GM21423 (cell line): ENCODE measurements around the gene EEPD1.
"Not testable (repeated sequence)": the region's sequence is repeated elsewhere in the genome, so short reads cannot be mapped to it uniquely, and the experiment has no call there.

Experiments
- ATAC-seq: cut with Tn5 transposase; IDR thresholded peaks from one replicate; pipeline ENCODE4 v1.9.1; 2021; ENCODE audit warnings: mild to moderate bottlenecking, moderate library complexity; ENCODE audit not compliant: unreplicated experiment

Gene EEPD1

DNA sequence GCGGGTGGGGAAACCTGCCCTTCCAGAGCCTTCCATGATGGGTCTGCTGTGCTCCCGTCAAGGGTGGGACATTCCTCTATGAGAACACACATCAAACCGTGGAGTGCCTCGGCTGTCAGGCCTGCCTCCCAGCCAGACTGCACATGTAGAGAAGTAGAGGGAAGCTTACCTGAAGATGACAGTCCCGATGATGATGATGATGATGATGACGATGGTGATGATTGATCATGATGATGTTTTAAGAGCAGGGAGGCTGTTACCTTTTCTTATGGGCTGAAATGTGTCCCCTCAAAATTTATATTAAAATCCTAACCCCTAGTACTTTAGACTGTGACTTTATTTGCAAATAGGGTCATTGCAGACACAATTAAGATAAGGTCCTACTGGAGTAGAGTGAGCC lies 160.6 kb downstream of the EEPD1 start:
- ATAC-seq = no peak

DNA sequence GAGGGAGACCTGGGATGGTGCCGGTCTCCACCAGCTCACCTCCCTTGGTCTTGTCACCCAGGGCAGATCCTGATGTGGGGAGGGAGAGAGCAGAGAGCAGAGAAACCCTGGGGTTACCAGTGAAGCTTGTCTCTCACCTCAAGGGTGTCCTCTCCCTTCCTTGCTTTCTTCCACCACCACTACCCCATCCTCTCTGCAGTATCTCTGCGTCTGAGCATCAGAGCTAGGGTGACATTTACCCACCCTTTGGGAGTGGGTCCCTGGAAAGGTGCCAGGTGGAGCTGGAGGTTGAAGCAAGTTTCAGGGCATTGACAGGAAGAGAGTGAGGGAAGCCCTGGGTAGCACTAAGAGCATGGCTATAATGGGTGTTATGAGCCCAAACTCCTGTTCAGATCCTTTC lies 161.4 kb downstream of the EEPD1 start:
- no peak for ATAC-seq

DNA sequence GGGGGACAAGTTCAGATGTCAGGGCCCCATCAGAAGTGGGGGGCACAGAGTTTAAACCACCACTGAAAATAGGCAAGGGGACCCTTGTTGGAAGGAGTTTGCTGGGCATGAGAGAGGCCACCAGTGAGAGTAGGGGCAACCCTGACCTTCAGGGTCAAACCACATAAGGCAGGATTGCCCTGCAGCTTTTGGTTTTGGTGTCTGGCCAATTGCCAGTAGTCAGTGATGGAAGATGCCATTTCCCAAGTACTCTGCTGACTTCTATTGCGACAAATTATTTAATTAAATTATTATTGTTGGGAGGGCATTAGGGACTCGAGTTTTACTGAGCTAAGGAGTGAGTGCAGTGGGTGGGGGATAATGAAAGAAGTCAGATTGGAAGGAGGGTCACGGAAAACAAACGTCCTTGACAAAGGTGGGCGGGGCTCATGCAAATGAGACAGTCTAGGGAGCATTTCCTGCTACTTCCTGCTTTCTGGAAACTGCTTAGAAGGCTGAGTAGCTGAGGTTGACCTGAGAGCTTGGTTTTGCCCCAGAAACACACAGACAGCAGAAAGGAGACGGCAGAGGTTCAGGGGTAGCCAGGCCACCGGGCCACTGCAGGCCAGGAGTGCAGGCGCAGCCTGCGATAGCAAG lies 162.4 kb downstream of the EEPD1 start:
- no peak for ATAC-seq

DNA sequence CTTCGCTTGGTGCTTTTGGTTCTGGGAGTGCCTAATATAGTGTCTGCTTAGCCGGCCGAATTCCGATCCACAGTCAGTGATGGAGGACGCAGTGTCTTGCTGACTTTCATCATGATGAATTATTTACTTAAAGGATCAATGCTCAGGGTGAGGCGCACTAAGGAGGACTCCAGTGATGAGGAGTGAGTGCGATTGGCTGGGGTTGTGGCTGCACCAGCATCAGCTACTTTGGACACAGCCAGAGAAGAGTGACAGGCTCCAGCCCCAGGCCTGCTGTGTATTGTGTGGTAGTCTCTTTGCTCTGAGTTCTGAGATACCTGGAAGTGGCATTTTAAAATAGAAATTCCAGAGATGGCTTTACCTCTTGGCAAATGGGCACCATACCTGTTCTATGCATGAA lies 163.3 kb downstream of the EEPD1 start:
- no peak for ATAC-seq

DNA sequence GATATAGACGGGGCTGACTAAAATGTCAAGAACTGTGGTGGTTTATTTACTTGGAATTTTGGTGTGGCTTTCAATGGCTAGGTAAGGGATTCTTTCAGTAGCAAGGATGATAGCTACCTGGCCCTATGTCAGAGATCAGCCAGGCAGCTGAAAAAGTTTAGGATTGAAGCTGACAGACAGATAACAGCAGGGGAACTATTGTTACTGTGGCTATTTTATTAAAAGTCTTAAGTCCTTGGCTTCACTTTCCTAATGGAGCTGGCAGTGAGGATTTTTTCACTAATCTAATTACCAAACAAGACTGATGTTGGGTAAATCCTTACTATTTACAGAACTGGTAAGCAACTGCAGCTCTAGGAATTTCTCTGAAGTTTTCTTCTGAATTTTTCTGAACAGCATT lies 164.2 kb downstream of the EEPD1 start:
- no peak for ATAC-seq

DNA sequence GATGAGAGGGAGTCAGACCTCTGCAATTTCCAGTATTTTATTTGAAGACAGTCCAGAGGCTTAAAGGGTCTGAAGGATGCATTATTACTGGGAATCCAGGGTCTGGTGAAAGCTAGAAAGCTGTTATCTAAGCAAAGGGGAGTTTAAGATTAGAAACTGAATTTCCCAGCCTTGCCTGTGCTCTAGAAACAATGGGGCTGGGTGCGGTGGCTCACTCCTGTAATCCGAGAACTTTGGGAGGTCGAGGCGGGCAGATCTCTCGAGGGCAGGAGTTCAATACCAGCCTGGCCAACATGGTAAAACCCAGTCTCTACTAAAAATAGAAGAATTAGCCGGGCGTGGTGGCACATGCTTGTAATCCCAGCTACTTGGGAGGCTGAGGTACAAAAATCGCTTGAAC lies 165.1 kb downstream of the EEPD1 start:
- no peak for ATAC-seq

DNA sequence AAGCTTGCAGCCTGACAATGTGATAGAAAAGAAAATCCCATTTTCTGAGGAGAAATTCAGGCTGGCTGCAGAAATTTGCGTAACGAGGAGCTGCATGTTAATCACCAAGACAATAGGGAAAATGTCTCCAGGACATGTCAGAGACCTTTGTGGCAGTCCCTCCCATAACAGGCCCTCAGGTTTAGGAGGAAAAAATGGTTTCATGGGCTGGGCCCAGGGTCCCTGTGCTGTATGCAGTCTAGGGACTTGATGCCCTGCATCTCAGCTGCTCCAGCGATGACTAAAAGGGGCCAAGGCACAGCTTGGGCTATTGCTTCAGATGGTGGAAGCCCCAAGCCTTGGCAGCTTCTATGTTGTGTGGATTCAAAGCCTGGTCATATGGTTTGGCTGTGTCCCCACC lies 168.2 kb downstream of the EEPD1 start:
- ATAC-seq = not testable (repeated sequence)

DNA sequence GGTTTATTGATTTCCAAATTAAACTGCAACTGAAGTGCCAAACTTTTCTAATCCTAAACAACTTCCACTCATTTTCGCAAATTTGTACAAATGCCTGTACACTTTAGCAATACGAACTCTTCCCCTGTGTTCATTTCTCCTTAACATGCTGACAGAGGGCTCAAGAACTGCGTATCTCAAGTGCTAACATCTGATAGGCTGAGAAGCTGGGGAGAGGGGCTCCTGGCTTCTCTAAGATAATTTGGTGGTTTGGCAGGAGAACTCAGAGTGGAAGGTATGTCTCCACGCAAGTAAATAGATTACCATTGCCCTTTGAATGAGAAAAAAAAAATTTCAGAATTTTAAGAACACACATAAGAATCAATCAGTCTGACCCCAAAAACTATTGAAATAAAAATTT lies 183.3 kb downstream of the EEPD1 start:
- ATAC-seq = no peak

DNA sequence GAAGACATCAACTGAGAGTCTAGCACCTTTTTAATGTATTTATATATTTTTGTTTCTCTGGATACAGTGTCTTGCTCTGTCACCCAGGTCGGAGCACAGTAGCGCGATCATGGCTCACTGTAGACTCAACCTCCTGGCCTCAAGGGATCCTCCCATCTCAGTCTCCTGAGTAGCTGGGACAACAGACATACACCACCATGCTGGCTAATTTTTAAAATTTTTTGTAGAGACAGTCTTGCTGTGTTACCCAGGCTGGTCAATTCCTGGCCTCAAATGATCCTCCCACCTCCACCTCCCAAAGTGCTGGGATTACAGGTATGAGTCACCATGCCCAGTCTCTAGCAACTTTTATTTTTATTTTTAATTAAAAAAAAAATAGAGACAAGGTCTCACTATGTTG lies 185.2 kb downstream of the EEPD1 start:
- no peak for ATAC-seq

DNA sequence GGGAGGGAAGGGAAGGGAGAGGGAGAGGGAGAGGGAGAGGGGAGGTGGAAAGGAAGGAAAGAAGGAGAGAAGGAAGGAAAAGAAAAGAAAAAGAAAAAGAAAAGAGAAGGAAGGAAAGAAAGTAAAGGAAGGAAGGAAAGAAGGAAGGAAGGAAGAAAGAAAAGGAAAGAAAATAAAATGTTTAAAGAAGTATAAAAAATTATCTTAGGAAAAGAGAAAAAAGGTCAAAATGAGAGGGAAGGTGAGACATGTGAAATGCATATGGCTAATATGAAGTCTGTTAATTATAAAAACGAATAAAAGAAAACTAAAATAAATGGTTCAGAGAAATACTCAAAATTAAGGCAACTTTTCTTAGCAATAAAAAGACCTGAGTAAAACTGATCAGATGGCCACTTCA lies 190.5 kb downstream of the EEPD1 start:
- ATAC-seq = no peak

DNA sequence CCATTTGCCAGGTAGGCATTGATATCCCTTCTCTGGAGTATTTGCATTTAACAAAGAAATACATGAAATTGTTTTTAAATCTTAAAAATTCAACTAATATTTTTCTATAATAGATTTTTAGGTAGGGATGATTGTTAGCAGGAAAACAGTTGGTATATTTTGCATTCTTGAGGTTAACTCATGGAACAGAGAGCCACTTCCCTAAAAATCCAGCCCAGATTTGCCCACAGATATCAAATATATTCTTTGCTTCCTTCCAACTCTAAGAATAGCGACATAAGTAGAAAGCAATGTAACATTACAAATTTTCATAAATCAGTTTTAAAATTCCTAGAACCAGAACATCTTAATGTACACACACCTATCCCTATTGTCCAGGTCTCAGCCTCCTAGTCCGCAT lies 191.6 kb downstream of the EEPD1 start:
- no peak for ATAC-seq

DNA sequence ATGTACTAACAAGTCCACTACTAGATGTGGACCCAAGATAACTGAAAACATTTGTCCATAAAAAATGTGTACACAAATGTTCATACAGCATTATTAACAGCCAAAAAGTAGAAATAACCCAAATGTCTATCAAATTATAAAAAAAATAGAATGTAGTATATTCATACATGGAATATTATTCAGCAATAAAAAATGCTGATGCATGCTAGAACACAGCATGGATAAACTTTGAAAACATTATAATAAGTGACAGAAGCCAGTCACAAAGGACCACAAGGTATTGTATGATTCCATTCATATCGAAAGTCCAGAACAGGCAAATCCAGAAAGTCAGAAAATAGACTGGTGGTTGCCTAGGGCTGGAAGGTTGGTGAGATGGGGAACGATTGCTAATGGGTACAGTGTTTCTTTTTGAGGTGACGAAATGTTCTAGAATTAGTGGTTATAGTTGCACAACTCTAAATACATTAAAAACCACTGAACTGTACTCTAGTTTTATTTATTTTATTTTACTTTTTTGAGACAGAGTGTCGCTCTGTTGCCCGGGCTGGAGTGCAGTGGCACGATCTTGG lies 193.3 kb downstream of the EEPD1 start:
- no peak for ATAC-seq

DNA sequence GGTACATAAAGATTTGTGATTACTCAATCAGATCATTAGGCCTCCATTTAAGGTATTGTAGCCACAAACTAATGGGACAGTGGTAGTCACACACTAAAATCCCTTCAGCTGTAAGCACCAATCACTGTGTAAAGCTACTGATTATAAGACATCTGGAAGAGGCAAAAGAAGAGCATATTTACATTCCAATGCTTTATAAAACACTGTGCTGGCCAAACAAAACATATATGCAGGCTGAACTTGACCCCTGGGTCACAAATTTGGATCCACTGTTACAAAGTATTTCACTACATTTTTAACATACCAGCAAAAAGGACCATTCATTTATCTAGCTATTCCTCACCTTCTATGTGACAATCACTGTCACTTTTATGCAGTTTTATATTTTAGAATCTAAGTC lies 195.2 kb downstream of the EEPD1 start:
- ATAC-seq = no peak

DNA sequence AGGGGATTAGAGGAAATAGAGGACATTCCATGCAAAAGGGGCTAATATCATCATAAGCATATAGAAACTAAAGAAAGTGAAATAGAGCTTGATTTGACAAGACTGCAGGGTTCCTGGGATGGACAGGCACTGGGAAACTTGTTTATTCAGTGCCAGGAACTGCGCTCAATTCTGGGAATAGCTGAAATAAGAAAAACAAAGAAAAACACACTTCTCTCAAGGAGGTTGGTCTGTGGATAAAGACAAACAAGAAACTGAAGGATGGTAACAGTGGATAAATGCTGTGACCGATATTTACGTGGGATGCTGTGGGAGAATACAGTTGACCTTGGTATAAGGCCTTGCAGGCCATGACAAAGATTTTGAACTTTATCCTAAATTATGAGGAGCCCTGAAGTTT lies 195.7 kb downstream of the EEPD1 start:
- ATAC-seq = no peak

DNA sequence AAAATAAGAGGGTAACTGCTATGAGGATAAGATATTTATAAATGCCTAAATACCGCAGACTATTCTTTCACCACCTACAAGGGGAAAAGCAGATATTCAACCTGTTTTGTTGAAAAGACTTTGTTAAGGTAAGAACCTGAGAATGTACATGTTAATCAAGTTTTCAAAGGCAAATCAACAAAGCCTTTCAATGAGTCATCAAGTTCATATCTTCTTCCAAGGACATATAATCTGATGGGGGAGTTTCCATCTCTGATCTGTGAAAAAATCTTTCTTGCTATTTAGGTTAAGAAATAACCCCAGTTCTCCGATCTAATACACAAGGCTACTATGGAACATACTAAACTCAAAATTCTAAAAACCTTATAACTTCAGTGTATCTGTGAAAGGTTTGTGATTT lies 196.6 kb downstream of the EEPD1 start:
- no peak for ATAC-seq
